Bronchial epithelial cell (primary cell): ENCODE data around the gene RBFOX2. TPM values are rescaled to one million over a fixed set of nuclear protein-coding genes. Genes with fewer than 3 reads are reported as not detected.

ENCODE experiments used
- DNase-seq: peaks from one replicate; pipeline ENCODE4 v3.0.0-alpha.2; 2010; ENCODE audit warnings: low read depth
- FAIRE-seq: peaks from 2 replicates; lab custom pipeline; 2011; peaks lifted over from hg19 to GRCh38; lab: Jason Lieb, UNC
- H3K27me3 ChIP-seq: 2 replicates; pipeline ENCODE4 v1.5.1; 2011; ENCODE audit warnings: low read length; ENCODE audit not compliant: control insufficient read depth, insufficient read depth
- H3K36me3 ChIP-seq: 2 replicates; pipeline ENCODE4 v1.5.1; 2011; ENCODE audit warnings: low read length; ENCODE audit not compliant: control insufficient read depth, insufficient read depth
- H3K4me3 ChIP-seq: 2 replicates; pipeline ENCODE4 v1.5.1; 2011; ENCODE audit warnings: mild to moderate bottlenecking, low read depth, low read length, control low read depth
- CTCF ChIP-seq: IDR thresholded peaks from 2 replicates; pipeline ENCODE4 v1.5.1; 2011; ENCODE audit warnings: mild to moderate bottlenecking, moderate library complexity, low read length, control low read depth, inconsistent platforms; ENCODE audit not compliant: insufficient read depth, severe bottlenecking
- total RNA-seq: library from RNA; depleted of rRNA; stranded (reverse); fragments of >200 nt; gene quantifications from 2 replicates; pipeline ENCODE4 v1.2.1, GENCODE V29; 2014

RBFOX2 gene
- total RNA-seq, 1 donor from 2014 or later, result 69.5 TPM

- FAIRE-seq (no peak), DNase-seq (no peak)
- Histone ChIP-seq H3K4me3 (no peak overlapping the region), H3K36me3 (no peaks in the 10 kb centered on the region), H3K27me3 (no peaks in the 10 kb centered on the region)
- TF ChIP-seq CTCF, result no peak
Observed at GRCh38 chr22:35966314-35967045, 62.1 kb downstream of the RBFOX2 start.

GRCh38 chr22:35963237-35963810, 65.3 kb downstream of the RBFOX2 start:
- no peak for FAIRE-seq
- TF ChIP-seq CTCF, result no peak
- H3K36me3 ChIP-seq, result no peaks in the 10 kb centered on the region
- no peak for DNase-seq
- H3K27me3 ChIP-seq, result no peaks in the 10 kb centered on the region
- H3K4me3 ChIP-seq, result no peak overlapping the region

- no peak overlapping the region for H3K4me3 ChIP-seq
- FAIRE-seq (no peak), DNase-seq (peak; percentile 45)
- no peaks in the 10 kb centered on the region for H3K36me3 ChIP-seq
- H3K27me3 ChIP-seq, result no peaks in the 10 kb centered on the region
- no peak for TF ChIP-seq CTCF
Observed at GRCh38 chr22:35961480-35962295, 66.9 kb downstream of the RBFOX2 start.

- H3K27me3 ChIP-seq, result no peaks in the 10 kb centered on the region
- no peak overlapping the region for H3K4me3 ChIP-seq
- no peak for DNase-seq
- H3K36me3 ChIP-seq, result no peaks in the 10 kb centered on the region
- FAIRE-seq, result no peak
- TF ChIP-seq CTCF, result no peak
Observed at GRCh38 chr22:35960854-35961253, 67.8 kb downstream of the RBFOX2 start.

GRCh38 chr22:35959121-35959800, 69.4 kb downstream of the RBFOX2 start:
- no peaks in the 10 kb centered on the region for H3K36me3 ChIP-seq
- no peak for FAIRE-seq
- no peak overlapping the region for H3K4me3 ChIP-seq
- no peaks in the 10 kb centered on the region for H3K27me3 ChIP-seq
- no peak for TF ChIP-seq CTCF
- no peak for DNase-seq
